Right cardiac atrium (tissue), 5 donors: ENCODE results near the gene PPM1G. TPM values are rescaled to one million over a fixed set of nuclear protein-coding genes. Genes with fewer than 3 reads are reported as not detected.
"Not testable (repeated sequence)": the region's sequence is repeated elsewhere in the genome, so short reads cannot be mapped to it uniquely, and the experiment has no call there.

Experiments used
- ATAC-seq, 2 donors: fragments of 200-7000 bp; cut with Tn5 transposase; one replicate each; pipeline versions ENCODE4 v1.8.0 to v1.9.1; 2020; ENCODE audit warnings: moderate library complexity in 2 of 2, mild to moderate bottlenecking in 1 of 2
- DNase-seq, 3 donors: peaks; one replicate each; pipeline ENCODE4 v3.0.0-alpha.2; 2020
- H3K27ac ChIP-seq: one replicate; pipeline ENCODE4 v1.5.1; 2013; ENCODE audit warnings: mild to moderate bottlenecking, low read length, control low read depth, moderate library complexity
- H3K27me3 ChIP-seq: one replicate; pipeline ENCODE4 v1.6.1; 2013; ENCODE audit not compliant: control insufficient read depth, insufficient read depth
- H3K4me1 ChIP-seq: one replicate; pipeline ENCODE4 v1.6.1; 2013; ENCODE audit warnings: low read length; ENCODE audit not compliant: control insufficient read depth, insufficient read depth
- H3K4me3 ChIP-seq: one replicate; pipeline ENCODE4 v1.5.1; 2013; ENCODE audit warnings: low read length, control low read depth
- H3K9me3 ChIP-seq: one replicate; pipeline ENCODE4 v1.6.1; 2013; ENCODE audit warnings: low read length; ENCODE audit not compliant: control insufficient read depth
- WGBS: extraction: QIAGEN DNeasy Blood & Tissue Kit; methylation state at CpG from one replicate; pipeline ENCODE4 v1.1.7; 2013; 5-methylcytosine and 5-hydroxymethylcytosine counted together
- intact Hi-C, 4 donors: fragments of 100-400 bp; cut with DNase I; formaldehyde crosslinking; loops; one replicate each; pipeline versions ENCODE4 v1.11.0 to v1.14.0; 2022 to 2023
- polyA plus RNA-seq: library from polyadenylated mRNA; stranded (reverse); fragments of 200-250 nt; gene quantifications from one replicate; pipeline ENCODE4 v1.2.3, GENCODE V29; 2013
- total RNA-seq, 4 donors: library from RNA; stranded (reverse); fragmentation: NEBNext Ultra II Directional; extraction: Animal tissue kit (Norgen Biotek cat#: 25700); gene quantifications; one replicate each; pipeline ENCODE4 v1.2.1, GENCODE V29; 2021
- donor health status: healthy with polysubstance abuse.
- donor health status: DM: no; HTN: yes; CAD: no.
- donor health status: DM: no; HTN: no; CAD: no.
- donor health status: DM: no; HTN: yes; CAD: no; lungs with severe emphysema.
- donor health status: DM: yes; HTN: yes; CAD: no.

The PPM1G gene
- total and polyA plus RNA-seq, 5 donors, result 31.5 to 40.4 (median 35.7) TPM

DNA sequence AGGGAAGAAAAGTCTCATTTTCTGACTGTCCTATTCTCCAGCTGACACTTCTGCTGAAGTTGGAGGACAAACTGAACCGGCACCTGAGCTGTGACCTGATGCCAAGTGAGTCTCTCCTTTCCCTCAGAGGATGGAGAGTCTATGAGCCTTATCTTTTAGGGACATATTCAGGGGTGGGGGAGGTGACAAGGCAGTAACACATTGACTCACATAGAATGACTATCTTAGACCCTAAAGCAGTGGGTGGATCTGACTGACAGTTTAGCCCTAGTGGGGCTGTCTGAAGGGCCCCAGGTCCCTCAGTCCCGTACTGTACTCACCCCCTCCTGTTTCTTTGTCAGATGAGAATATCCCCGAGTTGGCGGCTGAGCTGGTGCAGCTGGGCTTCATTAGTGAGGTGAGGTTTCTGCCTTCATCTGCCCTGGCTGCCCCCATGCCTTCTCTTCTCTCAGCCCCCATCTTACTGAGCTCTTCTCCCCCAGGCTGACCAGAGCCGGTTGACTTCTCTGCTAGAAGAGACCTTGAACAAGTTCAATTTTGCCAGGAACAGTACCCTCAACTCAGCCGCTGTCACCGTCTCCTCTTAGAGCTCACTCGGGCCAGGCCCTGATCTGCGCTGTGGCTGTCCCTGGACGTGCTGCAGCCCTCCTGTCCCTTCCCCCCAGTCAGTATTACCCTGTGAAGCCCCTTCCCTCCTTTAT, 32.0 kb upstream of the PPM1G start:
- 82% methylated on average over 10 of the region's 10 CpGs for WGBS
- peaks cover 4% of the 10 kb centered on the region for H3K4me1 ChIP-seq
- intact Hi-C loops, result no loop called here
- H3K27ac ChIP-seq, result no peak overlapping the region
- ATAC-seq (peak; percentile 4 to 17), DNase-seq (no peak)
- no peak overlapping the region for H3K4me3 ChIP-seq
- no peaks in the 10 kb centered on the region for H3K9me3 ChIP-seq
- no peaks in the 10 kb centered on the region for H3K27me3 ChIP-seq

DNA sequence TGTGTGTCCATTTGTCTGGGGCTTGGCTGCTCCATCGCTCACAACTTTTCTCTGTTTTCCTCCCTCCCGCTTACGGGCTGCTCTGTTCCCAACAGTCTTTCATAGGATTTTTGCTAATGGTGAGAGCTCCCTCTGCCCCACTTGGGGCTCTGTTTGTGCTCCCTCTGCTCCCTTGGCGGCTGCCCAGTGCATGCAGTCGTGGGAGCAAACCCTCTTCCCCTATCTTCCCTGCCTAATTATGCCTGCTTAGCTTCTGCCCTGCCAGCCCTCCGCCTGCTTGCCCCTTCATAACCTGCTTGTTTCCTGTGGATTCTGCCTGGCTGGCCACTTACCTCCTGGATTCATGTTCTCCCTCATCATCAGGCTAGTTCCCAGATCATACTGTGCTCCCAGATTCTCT, 26.2 kb upstream of the PPM1G start:
- no peak for ATAC-seq
- Histone ChIP-seq H3K4me3 (no peak overlapping the region), H3K27ac (no peak overlapping the region), H3K4me1 (peaks cover 3% of the 10 kb centered on the region), H3K9me3 (no peaks in the 10 kb centered on the region), H3K27me3 (no peaks in the 10 kb centered on the region)
- intact Hi-C loops, result no loop called here
- DNase-seq, result no peak
- WGBS, result 86% methylated on average over 6 of the region's 6 CpGs

DNA sequence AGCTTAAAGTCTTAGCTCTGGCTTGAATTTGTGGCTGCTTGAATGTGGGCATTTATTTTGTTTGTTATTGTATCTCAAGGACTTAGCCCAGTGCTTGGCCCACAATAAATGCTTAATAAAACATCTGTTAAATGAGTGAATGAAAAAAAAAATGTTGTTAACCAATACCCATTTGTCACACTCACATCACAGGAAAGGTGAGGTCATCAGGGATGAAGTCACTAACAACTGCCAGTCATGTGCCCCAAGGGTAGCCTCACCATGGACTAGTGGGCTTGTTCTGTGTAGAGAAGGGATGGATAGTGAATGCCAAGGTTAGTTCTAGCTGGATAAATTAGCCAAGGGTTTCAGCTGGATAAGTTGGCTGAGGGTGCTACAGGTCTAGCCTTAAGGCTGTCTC, 22.0 kb upstream of the PPM1G start:
- Histone ChIP-seq H3K27me3 (no peaks in the 10 kb centered on the region), H3K4me3 (no peak overlapping the region), H3K4me1 (peaks cover 3% of the 10 kb centered on the region), H3K27ac (no peak overlapping the region), H3K9me3 (no peaks in the 10 kb centered on the region)
- intact Hi-C loops, result no loop called here
- DNase-seq, result no peak
- no peak for ATAC-seq

DNA sequence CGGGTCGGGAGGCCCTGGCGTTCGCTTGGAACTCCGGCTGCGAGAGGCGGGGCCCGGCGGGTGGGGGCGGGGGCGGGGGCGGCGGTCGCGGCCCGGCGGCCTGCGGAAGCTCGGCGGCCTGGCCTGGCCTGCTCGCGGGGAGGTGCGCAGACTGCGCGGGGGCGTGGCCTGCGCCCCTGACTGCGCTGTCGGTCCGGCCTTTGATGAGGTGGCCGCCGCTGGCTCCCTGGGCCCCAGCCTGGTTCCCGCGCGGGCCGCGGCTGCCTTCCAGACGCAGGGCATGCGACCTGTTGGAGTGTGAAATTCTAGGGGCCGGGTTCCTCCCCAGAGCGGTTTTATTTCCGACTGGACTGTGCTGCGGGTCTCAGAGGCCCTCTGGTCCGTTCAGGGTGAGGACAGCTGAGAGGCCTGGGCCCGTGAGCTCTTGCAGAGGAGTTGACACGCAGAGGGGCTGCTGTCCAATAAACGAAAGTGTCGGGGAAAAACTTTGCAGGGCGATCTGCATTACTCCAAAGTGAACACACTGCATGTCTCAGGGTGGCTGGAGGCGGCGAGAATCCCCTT, 19.7 kb upstream of the PPM1G start:
- Histone ChIP-seq H3K27me3 (no peaks in the 10 kb centered on the region), H3K4me3 (peak overlapping the region; percentile 93), H3K4me1 (peaks cover 3% of the 10 kb centered on the region), H3K27ac (peak overlapping the region; percentile 89), H3K9me3 (no peaks in the 10 kb centered on the region)
- WGBS, result under 1% methylated on average over 51 of the region's 51 CpGs
- ATAC-seq (peak; percentile 94), DNase-seq (peak; percentile 89 to 95 (median 93))
- intact Hi-C loops, result no loop called here

DNA sequence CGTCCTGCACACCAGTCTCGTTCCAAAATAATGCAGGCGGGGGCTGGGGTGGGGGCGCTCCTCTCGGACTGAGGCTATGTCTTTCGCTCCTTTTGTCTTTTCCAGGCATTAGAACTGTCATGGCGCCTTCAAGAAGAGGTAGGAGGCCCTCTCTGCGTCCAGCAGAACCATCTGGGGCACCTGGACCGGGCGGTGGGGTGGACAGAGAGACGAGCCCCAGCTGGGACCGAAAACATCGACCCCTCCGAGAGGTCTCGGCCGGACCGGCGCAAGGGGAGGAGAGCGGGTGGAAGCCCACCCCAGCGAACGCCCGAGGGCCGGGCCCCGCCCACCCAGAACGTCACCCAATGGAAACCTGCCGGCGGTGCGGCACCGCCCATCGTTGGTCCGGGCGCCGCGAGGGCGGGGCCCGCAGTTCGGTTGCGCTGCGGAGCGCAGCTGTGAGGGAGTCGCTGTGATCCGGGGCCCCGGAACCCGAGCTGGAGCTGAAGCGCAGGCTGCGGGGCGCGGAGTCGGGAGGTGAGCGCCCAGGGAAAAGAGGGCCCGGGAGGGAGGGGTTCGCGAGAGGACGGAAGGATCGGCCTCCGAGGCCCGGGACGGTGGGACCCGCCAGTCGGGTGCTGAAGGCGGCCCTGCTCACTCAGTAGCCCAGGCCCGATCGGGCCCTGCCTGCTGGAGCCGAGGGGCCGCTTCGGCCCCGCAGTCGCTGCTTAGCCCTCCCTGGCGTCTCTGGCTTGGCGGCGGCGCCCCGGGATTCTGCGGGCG, 19.0 kb upstream of the PPM1G start, which contains the start of gene NRBP1:
NRBP1 (plus strand) TSS at position 419 of the 765 bp plus-strand sequence. CDS start 4,643 bp downstream, outside the sequence.
- peak; percentile 92 to 98 (median 97) for DNase-seq
- Histone ChIP-seq H3K27me3 (no peaks in the 10 kb centered on the region), H3K4me1 (peaks cover 3% of the 10 kb centered on the region), H3K9me3 (no peaks in the 10 kb centered on the region), H3K4me3 (peak within 1 kb of the TSS; percentile 93), H3K27ac (peak within 1 kb of the TSS; percentile 89)
- ATAC-seq, result peak; percentile 97 to 98
- intact Hi-C loops, result no loop called here
- under 1% methylated on average over 75 of the region's 75 CpGs for WGBS

DNA sequence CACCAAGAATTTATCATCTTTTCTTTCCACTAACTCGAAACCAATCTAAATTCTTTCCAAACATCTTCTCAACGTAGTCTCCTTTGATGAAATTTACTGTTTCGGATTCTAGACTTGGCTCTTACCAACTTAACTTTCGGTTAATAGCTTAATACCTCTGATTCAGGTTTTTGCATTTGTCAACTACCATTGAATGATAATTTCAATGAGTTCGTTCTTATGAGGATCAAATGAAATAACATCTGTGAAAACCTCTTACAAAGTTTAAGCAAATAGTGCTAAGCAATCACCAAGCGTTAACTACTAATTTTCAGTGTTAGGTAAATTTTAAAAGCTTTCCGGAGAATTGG, 18.4 kb upstream of the PPM1G start:
- Histone ChIP-seq H3K4me1 (peaks cover 3% of the 10 kb centered on the region), H3K27me3 (no peaks in the 10 kb centered on the region), H3K9me3 (no peaks in the 10 kb centered on the region), H3K27ac (peak overlapping the region; percentile 89), H3K4me3 (peak overlapping the region; percentile 93)
- no peak for ATAC-seq
- intact Hi-C loops, result no loop called here
- WGBS, result 14% methylated on average over 7 of the region's 7 CpGs
- no peak for DNase-seq

DNA sequence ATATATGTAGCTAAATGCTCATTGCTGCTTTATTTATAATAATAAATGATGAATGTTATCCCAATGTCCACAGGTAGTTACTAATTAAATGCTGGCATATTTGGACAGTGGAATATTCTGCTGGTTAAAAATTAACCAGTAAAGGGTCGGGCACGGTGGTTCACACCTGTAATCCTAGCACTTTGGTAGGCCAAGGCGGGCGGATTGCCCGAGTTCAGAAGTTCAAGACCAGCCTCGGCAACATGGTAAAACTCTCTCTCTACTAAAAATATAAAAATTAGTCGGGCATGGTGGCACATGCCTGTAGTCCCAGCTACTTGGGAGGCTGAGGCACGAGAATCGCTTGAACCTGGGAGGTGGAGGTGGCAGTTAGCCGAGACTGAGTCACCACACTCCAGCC, 15.6 kb upstream of the PPM1G start:
- H3K4me3 ChIP-seq, ATAC-seq, H3K27ac ChIP-seq, H3K9me3 ChIP-seq, H3K27me3 ChIP-seq, intact Hi-C loops, DNase-seq, H3K4me1 ChIP-seq: not testable (repeated sequence)
- WGBS, result 96% methylated on average over 10 of the region's 10 CpGs

DNA sequence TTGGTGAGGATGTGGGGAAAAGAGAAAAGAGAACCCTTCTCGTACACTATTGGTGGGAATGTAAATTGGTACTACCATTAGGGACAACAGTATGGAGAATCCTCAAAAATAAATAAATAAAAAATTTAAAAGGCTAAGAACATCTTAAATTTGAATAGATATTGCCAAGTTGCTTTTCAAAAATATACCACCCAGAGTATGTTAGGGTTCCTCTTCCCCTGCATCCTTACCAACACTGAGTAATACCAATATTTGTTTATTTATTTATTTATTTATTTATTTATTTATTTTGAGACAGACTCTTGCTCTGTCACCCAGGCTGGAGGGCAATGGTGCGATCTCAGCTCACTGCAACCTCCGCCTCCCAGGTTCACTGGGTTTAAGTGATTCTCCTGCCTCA, 13.6 kb upstream of the PPM1G start:
- ATAC-seq, result no peak

DNA sequence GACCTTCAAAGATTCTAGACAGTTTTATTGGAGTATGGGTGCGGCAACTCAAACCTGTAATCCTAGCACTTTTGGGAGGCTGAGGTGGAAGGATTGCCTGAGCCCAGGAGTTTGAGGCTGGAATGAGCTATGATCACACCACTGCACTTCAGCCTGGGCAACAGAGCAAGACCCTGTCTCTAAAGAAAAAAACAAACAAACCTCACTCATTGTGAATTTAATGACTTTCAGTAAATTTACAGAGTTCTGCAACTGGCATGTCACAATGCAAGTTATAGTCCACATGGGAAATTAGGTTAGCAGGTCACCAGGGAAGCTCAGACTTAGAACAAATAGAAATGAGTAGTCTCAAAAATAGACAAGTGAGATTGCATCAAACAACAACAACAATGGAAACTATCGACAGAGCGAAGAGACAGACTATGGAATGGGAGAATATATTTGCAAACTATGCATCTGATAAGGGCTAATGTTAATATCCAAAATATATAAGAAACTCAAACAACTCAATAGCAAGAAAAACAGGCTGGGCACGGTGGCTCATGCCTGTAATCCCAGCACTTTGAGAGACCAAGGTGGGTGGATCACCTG, 12.4 kb upstream of the PPM1G start:
- ATAC-seq (no peak), DNase-seq (no peak)
- 84% methylated on average over 4 of the region's 4 CpGs for WGBS
- Histone ChIP-seq H3K27ac (no peak overlapping the region), H3K4me3 (no peak overlapping the region), H3K9me3 (no peaks in the 10 kb centered on the region), H3K27me3 (no peaks in the 10 kb centered on the region), H3K4me1 (no peaks in the 10 kb centered on the region)
- intact Hi-C loops, result no loop called here

More for the DNA sequence above, 13.6 kb upstream of the PPM1G start:
- Histone ChIP-seq H3K27ac (no peak overlapping the region), H3K4me3 (no peak overlapping the region), H3K9me3 (no peaks in the 10 kb centered on the region), H3K27me3 (no peaks in the 10 kb centered on the region), H3K4me1 (no peaks in the 10 kb centered on the region)
- 97% methylated on average over 3 of the region's 3 CpGs for WGBS
- DNase-seq, result no peak
- intact Hi-C loops, result no loop called here

DNA sequence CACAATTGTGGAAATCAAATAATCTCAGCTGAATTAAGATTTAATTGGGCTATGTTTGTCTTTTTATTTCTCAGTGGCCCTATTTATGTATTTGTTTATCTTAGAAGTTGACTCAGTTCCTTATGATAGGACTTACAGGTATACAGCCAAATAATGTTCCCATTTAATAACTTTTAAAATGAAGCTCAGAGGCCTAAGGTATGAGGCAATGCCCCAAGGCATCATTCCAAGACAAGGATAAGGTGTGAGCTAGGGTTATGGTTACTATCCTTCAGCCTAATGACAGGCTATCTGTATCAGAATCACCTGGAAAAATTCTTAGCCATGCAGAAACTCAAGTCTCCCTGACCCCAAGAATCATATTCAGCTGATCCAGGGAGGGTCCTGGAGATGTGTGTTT, 11.6 kb upstream of the PPM1G start:
- intact Hi-C loops, result no loop called here
- DNase-seq (no peak), ATAC-seq (no peak)
- no peaks in the 10 kb centered on the region for H3K4me1 ChIP-seq
- H3K27me3 ChIP-seq, result no peaks in the 10 kb centered on the region
- H3K27ac ChIP-seq, result no peak overlapping the region
- H3K9me3 ChIP-seq, result no peaks in the 10 kb centered on the region
- H3K4me3 ChIP-seq, result no peak overlapping the region

DNA sequence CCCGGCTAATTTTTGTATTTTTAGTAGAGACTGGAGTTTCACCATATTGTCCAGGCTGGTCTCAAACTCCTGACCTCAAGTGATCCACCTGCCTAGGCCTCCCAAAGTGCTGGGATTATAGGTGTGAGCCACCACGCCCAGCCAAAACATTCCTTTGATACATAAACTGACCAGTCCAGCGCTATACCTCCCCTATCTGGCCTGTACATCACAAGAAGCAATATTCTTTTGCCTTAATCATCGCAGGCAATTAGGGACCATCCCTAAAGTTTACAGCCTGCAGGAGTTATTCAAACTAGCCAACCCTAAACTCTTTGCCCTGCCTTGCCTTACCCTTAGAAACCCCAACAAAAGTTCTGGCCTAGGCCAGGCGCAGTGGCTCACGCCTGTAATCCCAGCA, 6.8 kb upstream of the PPM1G start:
- Histone ChIP-seq H3K4me1 (no peaks in the 10 kb centered on the region), H3K9me3 (no peaks in the 10 kb centered on the region), H3K27ac (no peak overlapping the region), H3K27me3 (no peaks in the 10 kb centered on the region), H3K4me3 (no peak overlapping the region)
- 93% methylated on average over 6 of the region's 6 CpGs for WGBS
- ATAC-seq, result no peak
- intact Hi-C loops, result no loop called here
- no peak for DNase-seq
